PC-9 (cell line): Measurements from ENCODE around the gene FOXP3. TPM values are rescaled to one million over a fixed set of nuclear protein-coding genes. Genes with fewer than 3 reads are reported as not detected.
"Not testable (repeated sequence)": the region's sequence is repeated elsewhere in the genome, so short reads cannot be mapped to it uniquely, and the experiment has no call there.

Experiments
- BruUV-seq: library from RNA; stranded (reverse); fragments of 400-500 nt; replicated peaks from 2 replicates; lab custom pipeline; 2021; lab: Mats Ljungman, UMichigan
- CTCF ChIA-PET: fragments of 300-600 bp; sonication (Branson Sonifier 250); formaldehyde crosslinking; loops from one replicate; lab custom pipeline; 2022; ENCODE audit warnings: antibody characterized with exemption; lab: Charles Lee
- POLR2A ChIA-PET: fragments of 300-600 bp; sonication (Branson Sonifier 250); formaldehyde crosslinking; loops from one replicate; lab custom pipeline; 2022; ENCODE audit warnings: antibody characterized with exemption; ENCODE audit not compliant: unreplicated experiment; lab: Charles Lee
- DNase-seq, 2 experiments: peaks; one replicate each; pipeline versions ENCODE4 v3.0.0 to v3.0.0-alpha.2; 2015 to 2022; ENCODE audit warnings: mixed read lengths in 1 of 2
- H2AFZ ChIP-seq: fragments of 200-600 bp; sonication (generic); 2 replicates; pipeline ENCODE4 v1.8.1; 2017; ENCODE audit warnings: antibody characterized with exemption
- H3F3A ChIP-seq: fragments of 200-600 bp; sonication (generic); 2 replicates; pipeline ENCODE4 v1.8.1; 2017; ENCODE audit warnings: antibody characterized with exemption, mild to moderate bottlenecking, low read depth; ENCODE audit not compliant: insufficient read depth
- H3K27ac ChIP-seq: fragments of 200-600 bp; sonication (generic); 2 replicates; pipeline ENCODE4 v1.6.1; 2016; ENCODE audit warnings: mixed run types
- H3K27me3 ChIP-seq: fragments of 200-600 bp; sonication (generic); 2 replicates; pipeline ENCODE4 v1.6.1; 2016; ENCODE audit warnings: low read depth, mixed run types; ENCODE audit not compliant: insufficient read depth
- H3K36me3 ChIP-seq: fragments of 200-600 bp; sonication (generic); 2 replicates; pipeline ENCODE4 v1.6.1; 2016; ENCODE audit warnings: low read depth, mixed run types
- H3K4me1 ChIP-seq: fragments of 200-600 bp; sonication (generic); replicated peaks from 2 replicates; pipeline ENCODE4 v1.6.1; 2016; ENCODE audit warnings: mixed run types; ENCODE audit not compliant: insufficient read depth
- H3K4me2 ChIP-seq: fragments of 200-600 bp; sonication (generic); 2 replicates; pipeline ENCODE4 v1.6.1; 2017; ENCODE audit warnings: mixed run types
- H3K4me3 ChIP-seq: fragments of 200-600 bp; sonication (generic); 2 replicates; pipeline ENCODE4 v1.6.1; 2016; ENCODE audit warnings: mixed run types
- H3K79me2 ChIP-seq: fragments of 200-600 bp; sonication (generic); 2 replicates; pipeline ENCODE4 v1.6.1; 2017; ENCODE audit warnings: low read depth, mixed run types
- H3K9me2 ChIP-seq: fragments of 200-600 bp; sonication (generic); 2 replicates; pipeline ENCODE4 v1.8.1; 2017; ENCODE audit warnings: mild to moderate bottlenecking; ENCODE audit not compliant: insufficient read depth
- H3K9me3 ChIP-seq: fragments of 200-600 bp; sonication (generic); 2 replicates; pipeline ENCODE4 v1.8.1; 2016; ENCODE audit warnings: low read depth; ENCODE audit not compliant: insufficient read depth
- H4K20me1 ChIP-seq: fragments of 200-600 bp; sonication (generic); 2 replicates; pipeline ENCODE4 v1.8.1; 2017; ENCODE audit not compliant: insufficient read depth
- EZH2 ChIP-seq: fragments of 200-600 bp; sonication (generic); IDR thresholded peaks from 2 replicates; pipeline ENCODE4 v1.8.0; 2017; ENCODE audit warnings: antibody characterized with exemption, low read depth
- intact Hi-C: fragments of 100-400 bp; cut with micrococcal nuclease; formaldehyde crosslinking; loops from one replicate; pipeline ENCODE4 v1.10.0; 2022; ENCODE audit not compliant: unreplicated experiment
- total RNA-seq: library from RNA; stranded (reverse); gene quantifications from 2 replicates; pipeline ENCODE4 v1.2.3, GENCODE V29; 2021
- TF ChIP-seq, protein P1 (sequence below): fragments of 200-600 bp; sonication (generic); conservative IDR thresholded peaks from 2 replicates; pipeline ENCODE4 v1.6.1; 2017; ENCODE audit warnings: mixed run types, antibody characterized with exemption, mild to moderate bottlenecking, moderate library complexity

The FOXP3 gene
- total RNA-seq, 1 experiment from 2014 or later: not detected

DNA sequence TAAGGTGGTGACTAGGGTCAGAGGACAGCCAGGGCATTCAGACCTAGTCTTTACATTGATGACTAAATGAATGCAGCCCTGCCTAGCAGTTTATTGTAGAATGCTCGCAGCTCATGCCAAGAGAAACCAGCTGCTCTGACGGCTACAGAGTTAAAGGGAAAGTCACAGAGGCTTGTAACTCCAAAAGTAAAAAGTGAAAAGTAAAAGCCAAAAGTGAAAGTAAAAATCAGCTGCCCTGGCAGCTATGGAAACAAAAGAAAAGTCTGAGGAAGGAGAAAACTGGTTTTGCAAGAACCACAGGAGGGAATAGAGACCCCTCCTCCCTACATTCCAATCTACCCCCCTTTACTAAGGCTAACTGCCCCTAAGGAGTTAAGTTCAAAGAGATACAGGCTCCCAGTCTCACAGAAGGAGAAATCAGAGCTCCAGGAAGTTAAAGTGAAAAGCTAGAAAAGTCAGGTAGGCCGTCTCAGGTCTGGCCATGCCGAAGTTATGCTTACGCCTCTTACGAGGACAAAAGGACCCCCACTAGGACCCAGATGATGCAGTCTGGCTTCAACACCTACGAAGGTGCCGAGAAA lies 45.0 kb upstream of the FOXP3 start:
- Histone ChIP-seq H3K4me1 (no peaks in the 10 kb centered on the region), H3K36me3 (no peaks in the 10 kb centered on the region), H3K79me2 (no peaks in the 10 kb centered on the region), H3K9me3 (no peaks in the 10 kb centered on the region), H2AFZ (no peak overlapping the region), H3K27ac (no peak overlapping the region), H3K4me3 (no peak overlapping the region; the same call in 1 of the 2 replicates), H3K9me2 (no peaks in the 10 kb centered on the region), H3F3A (no peaks in the 10 kb centered on the region), H4K20me1 (no peaks in the 10 kb centered on the region), H3K27me3 (no peaks in the 10 kb centered on the region), H3K4me2 (peak overlapping the region; percentile 53; the same call in 1 of the 2 replicates)
- TF ChIP-seq, protein P1, sequence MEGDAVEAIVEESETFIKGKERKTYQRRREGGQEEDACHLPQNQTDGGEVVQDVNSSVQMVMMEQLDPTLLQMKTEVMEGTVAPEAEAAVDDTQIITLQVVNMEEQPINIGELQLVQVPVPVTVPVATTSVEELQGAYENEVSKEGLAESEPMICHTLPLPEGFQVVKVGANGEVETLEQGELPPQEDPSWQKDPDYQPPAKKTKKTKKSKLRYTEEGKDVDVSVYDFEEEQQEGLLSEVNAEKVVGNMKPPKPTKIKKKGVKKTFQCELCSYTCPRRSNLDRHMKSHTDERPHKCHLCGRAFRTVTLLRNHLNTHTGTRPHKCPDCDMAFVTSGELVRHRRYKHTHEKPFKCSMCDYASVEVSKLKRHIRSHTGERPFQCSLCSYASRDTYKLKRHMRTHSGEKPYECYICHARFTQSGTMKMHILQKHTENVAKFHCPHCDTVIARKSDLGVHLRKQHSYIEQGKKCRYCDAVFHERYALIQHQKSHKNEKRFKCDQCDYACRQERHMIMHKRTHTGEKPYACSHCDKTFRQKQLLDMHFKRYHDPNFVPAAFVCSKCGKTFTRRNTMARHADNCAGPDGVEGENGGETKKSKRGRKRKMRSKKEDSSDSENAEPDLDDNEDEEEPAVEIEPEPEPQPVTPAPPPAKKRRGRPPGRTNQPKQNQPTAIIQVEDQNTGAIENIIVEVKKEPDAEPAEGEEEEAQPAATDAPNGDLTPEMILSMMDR: no peak
- no peak for TF ChIP-seq EZH2
- BruUV-seq: no TSS peak
- ChIA-PET POLR2A (interaction anchor here (0.6 kb wide), 1 partner anchor 37 kb away, joined by 5 read pairs; no protein-coding TSS in a partner anchor), CTCF (no interaction called here)
- intact Hi-C loops: no loop called here
- no peak for DNase-seq

DNA sequence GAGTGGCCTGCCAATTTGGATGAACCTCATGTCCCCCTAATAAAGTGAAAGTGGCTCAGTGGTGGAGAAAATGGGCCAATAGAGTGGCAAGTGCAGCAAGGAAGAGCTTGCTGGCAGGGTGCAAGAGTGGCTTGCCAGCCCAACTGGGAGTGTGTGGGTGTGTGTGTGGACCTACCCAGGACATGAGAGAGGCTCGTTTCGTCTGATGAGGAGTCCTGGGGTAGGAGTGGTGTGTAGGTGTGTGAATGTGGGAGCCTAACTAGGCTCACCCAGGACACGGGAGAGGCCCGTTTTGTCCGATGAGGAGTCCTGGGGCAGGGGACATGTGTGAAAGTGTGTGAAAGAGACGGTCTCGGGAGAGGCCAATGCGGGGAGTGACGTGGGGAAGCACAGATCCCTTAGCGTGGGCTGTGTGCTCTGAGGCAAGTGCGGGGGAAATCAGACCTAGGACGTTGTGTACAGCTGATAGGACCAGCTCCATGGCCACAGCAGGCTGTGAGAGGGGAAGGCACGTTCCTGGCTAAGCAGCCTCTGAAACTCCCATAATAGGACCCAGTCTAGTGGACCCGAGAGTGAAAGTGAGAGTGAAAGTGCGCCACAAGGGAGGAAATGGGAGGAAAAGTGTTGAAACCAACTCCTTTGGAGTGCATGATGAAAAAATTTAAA lies 44.2 kb upstream of the FOXP3 start:
- CTCF ChIA-PET: no interaction called here
- no peaks in the 10 kb centered on the region for H3F3A ChIP-seq
- TF ChIP-seq, protein P1: no peak
- no peak for TF ChIP-seq EZH2
- POLR2A ChIA-PET: no interaction called here
- no peaks in the 10 kb centered on the region for H4K20me1 ChIP-seq
- no peak for DNase-seq
- H3K4me2 ChIP-seq: no peak overlapping the region
- H3K9me3 ChIP-seq: no peaks in the 10 kb centered on the region
- H3K4me3 ChIP-seq: no peak overlapping the region
- no peak overlapping the region for H2AFZ ChIP-seq
- no peaks in the 10 kb centered on the region for H3K27me3 ChIP-seq
- no peaks in the 10 kb centered on the region for H3K36me3 ChIP-seq
- no peak overlapping the region for H3K27ac ChIP-seq
- H3K79me2 ChIP-seq: no peaks in the 10 kb centered on the region
- H3K9me2 ChIP-seq: no peaks in the 10 kb centered on the region
- no peaks in the 10 kb centered on the region for H3K4me1 ChIP-seq
- intact Hi-C loops: no loop called here
- no TSS peak for BruUV-seq

DNA sequence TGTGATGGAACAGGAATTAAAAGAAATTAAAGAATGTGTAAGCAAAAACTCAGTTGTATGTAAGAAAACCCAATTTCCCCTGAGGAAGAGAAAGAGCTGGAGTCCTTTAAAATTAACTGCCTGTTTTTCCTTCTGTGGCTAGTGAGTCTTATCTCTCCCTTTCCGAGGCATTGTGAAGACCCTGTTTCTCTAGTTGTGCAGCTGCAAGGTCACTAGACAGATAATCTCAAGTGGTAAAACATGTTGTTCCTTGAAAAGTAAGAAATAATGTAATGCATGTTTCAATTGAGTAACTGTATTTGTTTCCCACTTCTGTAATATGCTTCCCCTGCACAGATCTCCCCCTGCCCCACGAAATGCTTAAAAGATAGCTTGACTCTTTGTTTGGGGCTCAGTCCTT lies 43.3 kb upstream of the FOXP3 start:
- H3K36me3 ChIP-seq, CTCF ChIA-PET, POLR2A ChIA-PET, H3F3A ChIP-seq, H3K9me3 ChIP-seq, H3K9me2 ChIP-seq, H3K4me2 ChIP-seq, H3K79me2 ChIP-seq, H4K20me1 ChIP-seq, H2AFZ ChIP-seq, H3K27ac ChIP-seq, intact Hi-C loops, H3K27me3 ChIP-seq, H3K4me3 ChIP-seq, H3K4me1 ChIP-seq, BruUV-seq, DNase-seq: not testable (repeated sequence)
